BJ (cell line): ENCODE measurements around the gene SEC14L5. TPM values are rescaled to one million over a fixed set of nuclear protein-coding genes. Genes with fewer than 3 reads are reported as not detected.

ENCODE experiments used
- CTCF ChIA-PET: fragments of 350-600 bp; formaldehyde crosslinking; extraction: SDS; loops from one replicate; lab custom pipeline; 2021; ENCODE audit warnings: antibody characterized with exemption, inconsistent platforms; lab: Yijun Ruan, JAX
- POLR2A ChIA-PET: fragments of 300-600 bp; sonication (Branson Sonifier 250); formaldehyde crosslinking; extraction: SDS; loops from one replicate; lab custom pipeline; 2021; ENCODE audit warnings: antibody characterized with exemption; lab: Charles Lee
- DNase-seq: peaks from one replicate; pipeline ENCODE4 v3.0.0-alpha.2; 2011; ENCODE audit warnings: low read depth
- H3K27me3 ChIP-seq: 2 replicates; pipeline ENCODE4 v1.6.0; 2011; ENCODE audit warnings: low read length; ENCODE audit not compliant: control insufficient read depth, insufficient read depth
- H3K36me3 ChIP-seq: 2 replicates; pipeline ENCODE4 v1.5.1; 2011; ENCODE audit warnings: low read length; ENCODE audit not compliant: control insufficient read depth, insufficient read depth
- H3K4me3 ChIP-seq: 2 replicates; pipeline ENCODE4 v1.5.1; 2011; ENCODE audit warnings: low read depth, mild to moderate bottlenecking, control low read depth, low read length
- CTCF ChIP-seq: IDR thresholded peaks from 2 replicates; pipeline ENCODE4 v1.5.1; 2011; ENCODE audit warnings: low read depth, mild to moderate bottlenecking, control low read depth, inconsistent platforms, low read length, moderate library complexity; ENCODE audit not compliant: insufficient read depth
- polyA plus RNA-seq: library from polyadenylated mRNA; depleted of rRNA; stranded (reverse); fragments of >200 nt; gene quantifications from 2 replicates; pipeline ENCODE4 v1.2.3, GENCODE V29; 2011

SEC14L5 gene
- polyA plus RNA-seq, 1 experiment: not detected

GRCh38 chr16:4924593-4925292, 33.4 kb upstream of the SEC14L5 start:
- POLR2A ChIA-PET: no interaction called here
- no peak overlapping the region for H3K4me3 ChIP-seq
- CTCF ChIA-PET: no interaction called here
- peaks cover 5% of the 10 kb centered on the region for H3K27me3 ChIP-seq
- TF ChIP-seq CTCF: no peak
- no peaks in the 10 kb centered on the region for H3K36me3 ChIP-seq
- no peak for DNase-seq

GRCh38 chr16:4925293-4925607, 32.9 kb upstream of the SEC14L5 start:
- ChIA-PET POLR2A (no interaction called here), CTCF (no interaction called here)
- no peak for DNase-seq
- TF ChIP-seq CTCF: no peak
- H3K36me3 ChIP-seq: no peaks in the 10 kb centered on the region
- H3K4me3 ChIP-seq: no peak overlapping the region
- peaks cover 6% of the 10 kb centered on the region for H3K27me3 ChIP-seq

GRCh38 chr16:4925791-4926190, 32.3 kb upstream of the SEC14L5 start:
- ChIA-PET CTCF (no interaction called here), POLR2A (no interaction called here)
- H3K36me3 ChIP-seq: no peaks in the 10 kb centered on the region
- H3K4me3 ChIP-seq: no peak overlapping the region
- DNase-seq: no peak
- TF ChIP-seq CTCF: no peak
- peaks cover 7% of the 10 kb centered on the region for H3K27me3 ChIP-seq

- ChIA-PET CTCF (no interaction called here), POLR2A (no interaction called here)
- H3K27me3 ChIP-seq: peaks cover 12% of the 10 kb centered on the region
- no peak overlapping the region for H3K4me3 ChIP-seq
- no peaks in the 10 kb centered on the region for H3K36me3 ChIP-seq
- TF ChIP-seq CTCF: no peak
- DNase-seq: no peak
Measured at GRCh38 chr16:4926928-4927327, 31.2 kb upstream of the SEC14L5 start.

- no peaks in the 10 kb centered on the region for H3K36me3 ChIP-seq
- no peak overlapping the region for H3K4me3 ChIP-seq
- TF ChIP-seq CTCF: no peak
- peaks cover 12% of the 10 kb centered on the region for H3K27me3 ChIP-seq
- ChIA-PET POLR2A (no interaction called here), CTCF (no interaction called here)
- DNase-seq: no peak
Measured at GRCh38 chr16:4927661-4928060, 30.5 kb upstream of the SEC14L5 start.
